ENCODE results near the gene PDX1.
A peak's percentile ranks its signal among the peaks of the same experiment; 100 is the strongest.

PDX1 gene

GRCh38 chr13:27922883-27923612 lies 3.2 kb downstream of the PDX1 start:
- no peak for DNase-seq

GRCh38 chr13:27923794-27924528 lies 4.2 kb downstream of the PDX1 start:
- no peak for DNase-seq

GRCh38 chr13:27924529-27925141 lies 4.8 kb downstream of the PDX1 start:
- DNase-seq, result no peak

GRCh38 chr13:27925220-27925991 lies 5.6 kb downstream of the PDX1 start:
- no peak for DNase-seq

GRCh38 chr13:27926644-27927434 lies 7.0 kb downstream of the PDX1 start:
- DNase-seq, result no peak

GRCh38 chr13:27927444-27928352 lies 7.9 kb downstream of the PDX1 start:
- DNase-seq, result no peak

- no peak for DNase-seq
Measured at GRCh38 chr13:27928353-27928804, 8.6 kb downstream of the PDX1 start.

- DNase-seq, result no peak
Measured at GRCh38 chr13:27928805-27929753, 9.3 kb downstream of the PDX1 start.

GRCh38 chr13:27929868-27930267 lies 10.1 kb downstream of the PDX1 start:
- DNase-seq, result no peak

GRCh38 chr13:27933118-27933517 lies 13.3 kb downstream of the PDX1 start:
- no peak for DNase-seq

- no peak for DNase-seq
Measured at GRCh38 chr13:27933580-27934328, 14.0 kb downstream of the PDX1 start.

GRCh38 chr13:27942972-27943371 lies 23.2 kb downstream of the PDX1 start:
- no peak for DNase-seq

- no peak for DNase-seq
Measured at GRCh38 chr13:27952876-27953675, 33.3 kb downstream of the PDX1 start.

GRCh38 chr13:27953676-27954405 lies 34.0 kb downstream of the PDX1 start:
- peak in 10 of 14 donors; percentile 5 to 75 (median 24) for DNase-seq

- DNase-seq, result peak in 1 of 14 donors; percentile 12
Measured at GRCh38 chr13:27954406-27954851, 34.6 kb downstream of the PDX1 start.

GRCh38 chr13:27955014-27955591 lies 35.3 kb downstream of the PDX1 start:
- DNase-seq, result no peak
